Measurements from ENCODE around the gene CAPN2. TPM values are rescaled to one million over a fixed set of nuclear protein-coding genes. Genes with fewer than 3 reads are reported as not detected.

The CAPN2 gene
- total RNA-seq, 4 donors from 2014 or later, result 134 to 155 (median 148) TPM

DNA sequence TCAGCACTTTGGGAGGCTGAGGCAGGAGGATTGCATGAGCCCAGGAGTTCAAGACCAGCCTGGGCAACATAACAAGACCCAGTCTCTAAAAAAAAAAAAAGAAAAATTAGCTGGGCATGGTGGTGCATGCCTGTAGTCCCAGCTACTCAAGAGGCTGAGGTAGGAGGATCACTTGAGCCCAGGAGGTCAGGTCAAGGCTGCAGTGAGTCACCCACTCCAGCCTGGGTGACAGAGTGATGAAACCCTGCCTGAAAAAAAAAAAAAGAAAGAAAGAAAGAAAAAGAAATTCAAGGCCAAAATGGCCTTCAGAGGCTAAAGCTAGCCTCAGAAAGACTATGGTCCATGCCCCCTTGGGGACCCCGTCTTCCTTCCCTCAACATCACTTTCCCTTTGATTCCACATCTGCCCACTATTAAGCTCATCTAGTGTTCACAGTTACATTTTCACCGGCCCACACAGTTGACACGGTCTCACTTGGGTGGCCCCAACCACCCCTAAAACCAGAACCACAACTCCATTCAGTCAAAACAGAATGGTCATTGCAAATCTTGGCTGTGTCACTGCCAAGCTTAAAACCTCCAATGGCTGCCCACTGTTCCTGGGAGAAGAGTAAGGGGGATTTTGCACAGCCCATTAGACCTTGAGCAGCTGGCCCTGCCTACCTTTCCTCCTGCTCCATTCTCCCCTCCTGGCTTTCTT lies 44.7 kb upstream of the CAPN2 start:
- Histone ChIP-seq H3K27me3 (no peaks in the 10 kb centered on the region), H3K9me3 (no peaks in the 10 kb centered on the region), H3K27ac (no peak overlapping the region), H3K36me3 (no peaks in the 10 kb centered on the region), H3K4me3 (replicated peaks in 1 of 3) (no peak overlapping the region), H3K4me1 (no peaks in the 10 kb centered on the region)
- intact Hi-C loops (cut with DNase I), result no loop called here
- TF ChIP-seq, protein P1, sequence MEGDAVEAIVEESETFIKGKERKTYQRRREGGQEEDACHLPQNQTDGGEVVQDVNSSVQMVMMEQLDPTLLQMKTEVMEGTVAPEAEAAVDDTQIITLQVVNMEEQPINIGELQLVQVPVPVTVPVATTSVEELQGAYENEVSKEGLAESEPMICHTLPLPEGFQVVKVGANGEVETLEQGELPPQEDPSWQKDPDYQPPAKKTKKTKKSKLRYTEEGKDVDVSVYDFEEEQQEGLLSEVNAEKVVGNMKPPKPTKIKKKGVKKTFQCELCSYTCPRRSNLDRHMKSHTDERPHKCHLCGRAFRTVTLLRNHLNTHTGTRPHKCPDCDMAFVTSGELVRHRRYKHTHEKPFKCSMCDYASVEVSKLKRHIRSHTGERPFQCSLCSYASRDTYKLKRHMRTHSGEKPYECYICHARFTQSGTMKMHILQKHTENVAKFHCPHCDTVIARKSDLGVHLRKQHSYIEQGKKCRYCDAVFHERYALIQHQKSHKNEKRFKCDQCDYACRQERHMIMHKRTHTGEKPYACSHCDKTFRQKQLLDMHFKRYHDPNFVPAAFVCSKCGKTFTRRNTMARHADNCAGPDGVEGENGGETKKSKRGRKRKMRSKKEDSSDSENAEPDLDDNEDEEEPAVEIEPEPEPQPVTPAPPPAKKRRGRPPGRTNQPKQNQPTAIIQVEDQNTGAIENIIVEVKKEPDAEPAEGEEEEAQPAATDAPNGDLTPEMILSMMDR (IDR thresholded peaks at IDR 0.05), result no peak
- TF ChIP-seq POLR2A (IDR thresholded peaks at IDR 0.05), result no peak
- 66 to 68% methylated on average over 3 of the region's 3 CpGs for WGBS, 2 donors
- no peak for DNase-seq

DNA sequence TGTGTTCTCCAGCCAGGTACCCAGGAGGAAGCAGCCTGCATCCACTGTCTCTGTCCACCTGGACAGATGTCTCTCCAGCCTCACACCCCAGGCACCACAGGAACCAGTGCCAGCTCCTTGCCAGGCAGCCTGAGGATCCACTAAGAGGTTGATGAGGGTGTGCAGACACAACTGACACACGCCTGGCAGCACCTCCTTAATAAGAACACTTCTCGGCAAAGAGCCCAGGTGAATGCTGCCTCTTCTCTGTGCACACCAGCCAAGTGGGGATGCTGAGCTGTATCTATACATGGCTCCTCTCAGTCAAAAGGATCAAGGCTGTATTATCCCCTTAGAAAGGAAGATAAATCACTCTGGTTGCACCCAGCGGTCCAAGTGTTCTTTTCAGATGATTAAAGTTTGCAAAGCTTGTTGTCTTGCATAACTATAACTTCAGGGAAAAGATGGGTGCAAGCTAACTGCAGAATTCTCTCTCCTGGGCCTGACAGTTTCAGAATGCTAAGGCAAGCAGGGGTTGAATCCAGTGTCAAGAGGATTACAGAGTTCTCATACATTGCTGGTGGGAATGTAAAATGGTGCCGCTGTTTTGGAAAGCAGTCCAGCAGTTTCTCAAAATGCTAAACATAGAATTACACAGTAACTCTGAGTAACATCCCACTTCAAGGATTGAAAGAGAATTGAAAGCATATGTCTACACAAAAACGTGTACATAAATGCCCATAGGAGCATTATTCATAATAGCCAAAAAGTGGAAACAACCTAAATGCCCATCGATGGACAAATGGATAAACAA lies 43.1 kb upstream of the CAPN2 start:
- H3K9me3 ChIP-seq, result no peaks in the 10 kb centered on the region
- DNase-seq, result peak in 1 of 2 donors; percentile 16
- no peaks in the 10 kb centered on the region for H3K4me1 ChIP-seq
- TF ChIP-seq POLR2A (IDR thresholded peaks at IDR 0.05), result no peak
- TF ChIP-seq, protein P1 (IDR thresholded peaks at IDR 0.05), result no peak
- no peaks in the 10 kb centered on the region for H3K36me3 ChIP-seq
- H3K27ac ChIP-seq, result no peak overlapping the region
- 64 to 72% methylated on average over 6 of the region's 6 CpGs for WGBS, 2 donors
- H3K27me3 ChIP-seq, result no peaks in the 10 kb centered on the region
- no peak overlapping the region for H3K4me3 ChIP-seq (replicated peaks in 1 of 3)
- intact Hi-C loops (cut with DNase I), result no loop called here

DNA sequence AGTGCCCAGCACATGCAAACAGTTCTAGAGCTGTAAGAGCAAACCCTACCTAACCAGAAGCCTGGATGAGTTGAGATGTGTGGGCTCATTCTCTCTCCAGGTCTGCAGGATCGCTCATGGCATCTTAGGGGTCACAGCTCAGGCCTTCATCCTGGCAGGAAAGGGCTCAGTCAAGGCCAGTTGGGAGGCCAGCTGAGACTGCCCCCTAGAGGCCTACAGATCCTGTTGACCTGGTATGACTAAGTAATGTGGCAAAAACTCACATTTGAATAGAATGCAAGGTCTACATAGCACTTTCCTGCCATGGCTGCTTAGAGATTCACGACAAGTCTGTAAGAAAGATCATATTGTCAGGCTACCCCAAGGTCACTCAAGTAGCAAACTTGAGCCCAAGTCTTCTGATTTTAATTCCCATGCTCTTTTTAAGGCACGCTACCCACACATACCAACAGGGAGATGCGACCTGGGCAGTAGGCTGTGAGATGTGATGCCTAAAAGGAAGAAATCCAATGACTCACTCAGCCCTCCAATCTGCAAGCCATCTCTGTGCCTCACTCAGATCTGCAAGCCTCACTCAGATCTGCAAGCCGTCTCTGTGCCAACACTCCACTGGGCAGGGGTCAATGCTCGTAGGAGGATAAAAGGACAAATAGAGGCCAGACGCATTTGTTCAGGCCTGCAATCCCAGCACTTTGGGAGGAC lies 41.7 kb upstream of the CAPN2 start:
- H3K36me3 ChIP-seq, result no peaks in the 10 kb centered on the region
- no peaks in the 10 kb centered on the region for H3K27me3 ChIP-seq
- WGBS, 2 donors, result 63 to 71% methylated on average over 7 of the region's 7 CpGs
- H3K4me3 ChIP-seq (replicated peaks in 1 of 3), result no peak overlapping the region
- H3K9me3 ChIP-seq, result no peaks in the 10 kb centered on the region
- H3K4me1 ChIP-seq, result no peaks in the 10 kb centered on the region
- DNase-seq, result peak; percentile 10 to 29
- intact Hi-C loops (cut with DNase I), result no loop called here
- H3K27ac ChIP-seq, result no peak overlapping the region
- TF ChIP-seq, protein P1 (IDR thresholded peaks at IDR 0.05), result peak in 3 of 6 experiments; percentile 22 to 30 (median 22)
- TF ChIP-seq POLR2A (IDR thresholded peaks at IDR 0.05), result no peak

- Histone ChIP-seq H3K4me3 (replicated peaks in 1 of 3) (no peak overlapping the region), H3K27me3 (no peaks in the 10 kb centered on the region), H3K36me3 (no peaks in the 10 kb centered on the region), H3K9me3 (no peaks in the 10 kb centered on the region), H3K27ac (no peak overlapping the region), H3K4me1 (no peaks in the 10 kb centered on the region)
- WGBS, 2 donors, result 71 to 77% methylated on average over 5 of the region's 5 CpGs
- TF ChIP-seq POLR2A (IDR thresholded peaks at IDR 0.05), result no peak
- TF ChIP-seq, protein P1 (IDR thresholded peaks at IDR 0.05), result no peak
- intact Hi-C loops (cut with DNase I), result no loop called here
- no peak for DNase-seq
Measured at GRCh38 chr1:223674119-223674890, 38.0 kb upstream of the CAPN2 start.
